GM12878 (cell line): Measurements from ENCODE around the gene F2RL3. TPM values are rescaled to one million over a fixed set of nuclear protein-coding genes. Genes with fewer than 3 reads are reported as not detected.

ENCODE experiments used
- ATAC-seq: fragments of 200-7000 bp; cut with Tn5 transposase; 3 replicates; pipeline ENCODE4 v1.9.1; 2020; ENCODE audit warnings: mild to moderate bottlenecking, moderate library complexity
- BruUV-seq: library from RNA; stranded (reverse); fragments of 400-500 nt; replicated peaks from 2 replicates; lab custom pipeline; 2021; lab: Mats Ljungman, UMichigan
- CTCF ChIA-PET: fragments of 300-600 bp; sonication (Branson Sonifier 250); formaldehyde crosslinking; extraction: SDS; loops from one replicate; lab custom pipeline; 2021; ENCODE audit warnings: inconsistent platforms; lab: Yijun Ruan, JAX
- POLR2A ChIA-PET: fragments of 350-600 bp; formaldehyde crosslinking; extraction: SDS; loops from one replicate; lab custom pipeline; 2021; ENCODE audit warnings: inconsistent platforms; lab: Charles Lee
- RAD21 ChIA-PET: fragments of 300-600 bp; sonication (Branson Sonifier 250); formaldehyde crosslinking; loops from one replicate; lab custom pipeline; 2023; ENCODE audit warnings: antibody characterized with exemption; ENCODE audit not compliant: unreplicated experiment; lab: Charles Lee
- SMC1A ChIA-PET: fragments of 300-600 bp; sonication (Branson Sonifier 250); formaldehyde crosslinking; loops from one replicate; lab custom pipeline; 2023; ENCODE audit not compliant: unreplicated experiment, uncharacterized antibody; lab: Charles Lee
- DNase-seq: peaks from one replicate; pipeline ENCODE4 v3.0.0-alpha.2; 2011; ENCODE audit warnings: low read depth, low spot score
- FAIRE-seq: peaks from 3 replicates; lab custom pipeline; 2011; peaks lifted over from hg19 to GRCh38; lab: Jason Lieb, UNC
- H2AFZ ChIP-seq: 2 replicates; pipeline ENCODE4 v1.6.0; 2011; ENCODE audit warnings: low read depth, low read length, control low read depth; ENCODE audit not compliant: control insufficient read depth
- H3K27ac ChIP-seq: 2 replicates; pipeline ENCODE4 v1.5.1; 2011; ENCODE audit warnings: control low read depth; ENCODE audit not compliant: control insufficient read depth, insufficient read depth
- H3K27me3 ChIP-seq, 2 experiments: replicated peaks in 1 of 2; 2 replicates each; pipeline versions ENCODE4 v1.6.0 to v1.6.1; 2011; ENCODE audit warnings: low read length in 1 of 2; ENCODE audit not compliant: control insufficient read depth in 2 of 2, insufficient read depth in 2 of 2
- H3K36me3 ChIP-seq, 2 experiments: 2 replicates each; pipeline ENCODE4 v1.5.1; 2011; ENCODE audit warnings: low read length in 1 of 2; ENCODE audit not compliant: control insufficient read depth in 2 of 2, insufficient read depth in 2 of 2
- H3K4me1 ChIP-seq: 2 replicates; pipeline ENCODE4 v1.6.1; 2011; ENCODE audit warnings: mild to moderate bottlenecking, low read length, moderate library complexity, mixed read lengths; ENCODE audit not compliant: control insufficient read depth, insufficient read depth
- H3K4me2 ChIP-seq: 2 replicates; pipeline ENCODE4 v1.6.0; 2011; ENCODE audit warnings: control low read depth; ENCODE audit not compliant: control insufficient read depth, insufficient read depth
- H3K4me3 ChIP-seq: fragments of 200-600 bp; sonication (generic); 2 replicates; pipeline ENCODE4 v1.5.1; 2016
- H3K79me2 ChIP-seq: 2 replicates; pipeline ENCODE4 v1.6.0; 2011; ENCODE audit warnings: low read length; ENCODE audit not compliant: control insufficient read depth, insufficient read depth
- H3K9ac ChIP-seq: 2 replicates; pipeline ENCODE4 v1.8.0; 2011; ENCODE audit warnings: low read length, control low read depth, mixed read lengths; ENCODE audit not compliant: control insufficient read depth, insufficient read depth
- H3K9me3 ChIP-seq: replicated peaks from 3 replicates; pipeline ENCODE4 v1.5.1; 2011; ENCODE audit warnings: mild to moderate bottlenecking, low read length; ENCODE audit not compliant: control insufficient read depth, insufficient read depth
- H4K20me1 ChIP-seq: 2 replicates; pipeline ENCODE4 v1.6.0; 2011; ENCODE audit not compliant: control insufficient read depth, insufficient read depth
- ASH2L ChIP-seq: fragments of 300-600, 200-600 bp; sonication (generic); IDR thresholded peaks from 2 replicates; pipeline ENCODE4 v1.6.1; 2017; ENCODE audit warnings: low read depth, mild to moderate bottlenecking, borderline replicate concordance
- CBX3 ChIP-seq: fragments of 200-600 bp; sonication (generic); IDR thresholded peaks from 2 replicates; pipeline ENCODE4 v1.6.1; 2016; ENCODE audit warnings: low read depth, borderline replicate concordance
- CREM ChIP-seq: IDR thresholded peaks from 2 replicates; pipeline ENCODE4 v1.6.1; 2014; ENCODE audit warnings: antibody characterized with exemption, low read depth
- HCFC1 ChIP-seq: fragments of 150-350 bp; IDR thresholded peaks from 2 replicates; pipeline ENCODE4 v1.6.1; 2014; ENCODE audit warnings: low read length
- IKZF2 ChIP-seq, 2 experiments: fragments of 450-650 bp; IDR thresholded peaks; 2 replicates each; pipeline ENCODE4 v1.6.1; 2017; ENCODE audit warnings: mild to moderate bottlenecking in 2 of 2, moderate library complexity in 2 of 2
- KDM1A ChIP-seq: fragments of 200-600 bp; sonication (generic); IDR thresholded peaks from 2 replicates; pipeline ENCODE4 v1.6.1; 2016; ENCODE audit warnings: borderline replicate concordance
- MTA3 ChIP-seq: IDR thresholded peaks from 2 replicates; pipeline ENCODE4 v1.6.1; 2012; ENCODE audit warnings: low read length, inconsistent platforms, borderline replicate concordance
- NRF1 ChIP-seq: conservative IDR thresholded peaks from 2 replicates; pipeline ENCODE4 v1.6.1; 2011; ENCODE audit warnings: mild to moderate bottlenecking, low read depth, low read length, improper control_type of control experiment
- RAD21 ChIP-seq: IDR thresholded peaks from 2 replicates; pipeline ENCODE4 v1.6.1; 2011; ENCODE audit warnings: mild to moderate bottlenecking, low read depth, low read length, moderate library complexity; ENCODE audit not compliant: insufficient read depth
- RELA ChIP-seq: fragments of 450-650 bp; IDR thresholded peaks from 2 replicates; pipeline ENCODE4 v1.8.0; 2014; ENCODE audit warnings: borderline replicate concordance; ENCODE audit not compliant: partially characterized antibody
- SMAD1 ChIP-seq: fragments of 450-650 bp; IDR thresholded peaks from 2 replicates; pipeline ENCODE4 v1.6.1; 2018; ENCODE audit warnings: mild to moderate bottlenecking, low read depth; ENCODE audit not compliant: partially characterized antibody
- TCF7 ChIP-seq: IDR thresholded peaks from 2 replicates; pipeline ENCODE4 v1.6.1; 2014; ENCODE audit warnings: antibody characterized with exemption, borderline replicate concordance
- ZNF207 ChIP-seq: fragments of 450-650 bp; IDR thresholded peaks from 2 replicates; pipeline ENCODE4 v1.6.1; 2014; ENCODE audit warnings: antibody characterized with exemption, mild to moderate bottlenecking, borderline replicate concordance
- ZNF384 ChIP-seq: IDR thresholded peaks from 2 replicates; pipeline ENCODE4 v1.6.1; 2012; ENCODE audit warnings: low read depth, mild to moderate bottlenecking, low read length, improper control_type of control experiment, borderline replicate concordance
- whole genome bisulfite sequencing: methylation state at CpG from one replicate; pipeline ENCODE4 v1.1.6; 2016; ENCODE audit warnings: low lambda C conversion rate; ENCODE audit not compliant: insufficient replicate concordance, insufficient coverage; ENCODE audit errors: missing lambda C conversion rate; 5-methylcytosine and 5-hydroxymethylcytosine counted together
- in situ Hi-C: fragments of 300-500 bp; cut with MboI; formaldehyde crosslinking; loops from 9 replicates; pipeline ENCODE4 v1.14.3; 2018; ENCODE audit warnings: mixed read lengths
- intact Hi-C: fragments of 100-400 bp; cut with micrococcal nuclease; formaldehyde crosslinking; loops from one replicate; pipeline ENCODE4 v1.14.2; 2022; ENCODE audit not compliant: unreplicated experiment
- polyA plus RNA-seq, 11 experiments: library from polyadenylated mRNA; depleted of rRNA in 4 of 11; unstranded in 6 of 11; stranded (reverse) in 5 of 11; fragments of >200 nt; fragmentation: Nextera tagmentation in 4 of 11; fragmentation: Illumina TruSeq in 1 of 11; extraction: Ambion mirVana in 4 of 11; extraction: Trizol in 1 of 11; gene quantifications; 1 replicate in 1 of 11; 2 replicates in 10 of 11; pipeline versions ENCODE4 v1.2.1 to v1.2.3, GENCODE V29; 2011 to 2016; ENCODE audit warnings: inconsistent platforms in 2 of 11, missing spikeins in 2 of 11, low read depth in 1 of 11
- total RNA-seq, 4 experiments: library from RNA; depleted of rRNA in 3 of 4; stranded (reverse); fragments of >200 nt in 3 of 4; fragmentation: Illumina TruSeq in 1 of 4; extraction: Trizol in 1 of 4; gene quantifications; 2 replicates each; pipeline versions ENCODE4 v1.2.1 to v1.2.3, GENCODE V29; 2013 to 2021
- TF ChIP-seq, protein P1 (sequence below): fragments of 450-650 bp; IDR thresholded peaks from 2 replicates; pipeline ENCODE4 v1.6.1; 2017; ENCODE audit warnings: mild to moderate bottlenecking, moderate library complexity
- TF ChIP-seq, protein P2 (sequence below): IDR thresholded peaks from 2 replicates; pipeline ENCODE4 v1.6.1; 2011; ENCODE audit warnings: low read depth, mild to moderate bottlenecking, low read length, moderate library complexity, borderline replicate concordance; ENCODE audit errors: extremely low read depth
- TF ChIP-seq, protein P3 (sequence below): IDR thresholded peaks from 2 replicates; pipeline ENCODE4 v1.6.1; 2012; ENCODE audit warnings: improper control_type of control experiment, low read depth, low read length; ENCODE audit not compliant: insufficient replicate concordance

F2RL3 gene
- total and polyA plus RNA-seq, 10 of the 15 experiments (the other 5 are each of a cell fraction or from before 2014, with no cell fraction given) = 0.01 to 1.2 (median 0.29) TPM

DNA sequence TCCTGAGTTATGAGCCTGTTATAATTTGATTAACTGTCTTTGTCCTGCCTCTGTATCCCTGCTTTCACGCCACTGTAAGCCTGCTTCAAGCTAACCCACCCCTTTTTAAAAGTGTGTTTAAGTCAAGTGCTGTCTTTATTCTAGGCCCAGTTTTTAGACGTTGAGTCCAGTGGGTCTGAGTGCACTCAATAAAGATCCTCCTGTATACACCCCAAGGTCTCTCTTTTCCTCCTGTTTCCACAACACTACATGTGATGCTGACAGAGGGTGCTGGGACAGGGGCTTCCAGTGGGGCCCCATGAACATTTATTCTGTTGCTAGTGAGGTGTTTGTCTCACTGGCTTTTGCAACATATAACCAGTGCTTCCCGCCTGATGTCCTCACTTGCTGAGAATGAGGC is 6.7 kb upstream of the F2RL3 start:
- Histone ChIP-seq H4K20me1 (no peaks in the 10 kb centered on the region), H3K4me2 (no peak overlapping the region), H3K27me3 (no peaks in the 10 kb centered on the region), H3K9me3 (peaks cover 16% of the 10 kb centered on the region; the same call in 2 of the 3 replicates), H3K79me2 (no peaks in the 10 kb centered on the region), H3K27ac (no peak overlapping the region), H3K4me1 (no peaks in the 10 kb centered on the region; the same call in 1 of the 2 replicates), H3K9ac (no peak overlapping the region), H2AFZ (no peak overlapping the region), H3K36me3 (peaks cover 3 to 20% of the 10 kb centered on the region in 2 experiments), H3K4me3 (no peak overlapping the region)
- SMC1A ChIA-PET = no interaction called here
- DNase-seq (no peak), ATAC-seq (no peak), FAIRE-seq (no peak)
- WGBS = 49% methylated on average over 3 of the region's 3 CpGs
- RAD21 ChIA-PET = no interaction called here
- CTCF ChIA-PET = no interaction called here
- TF ChIP-seq RAD21 (no peak), TCF7 (no peak), HCFC1 (no peak), SMAD1 (no peak), IKZF2 (IDR thresholded peaks at IDR 0.05) (no peak), CREM (no peak), MTA3 (no peak), ZNF207 (no peak), KDM1A (no peak), CBX3 (no peak), ASH2L (no peak), NRF1 (no peak), ZNF384 (no peak), RELA (no peak)
- TF ChIP-seq, protein P1, sequence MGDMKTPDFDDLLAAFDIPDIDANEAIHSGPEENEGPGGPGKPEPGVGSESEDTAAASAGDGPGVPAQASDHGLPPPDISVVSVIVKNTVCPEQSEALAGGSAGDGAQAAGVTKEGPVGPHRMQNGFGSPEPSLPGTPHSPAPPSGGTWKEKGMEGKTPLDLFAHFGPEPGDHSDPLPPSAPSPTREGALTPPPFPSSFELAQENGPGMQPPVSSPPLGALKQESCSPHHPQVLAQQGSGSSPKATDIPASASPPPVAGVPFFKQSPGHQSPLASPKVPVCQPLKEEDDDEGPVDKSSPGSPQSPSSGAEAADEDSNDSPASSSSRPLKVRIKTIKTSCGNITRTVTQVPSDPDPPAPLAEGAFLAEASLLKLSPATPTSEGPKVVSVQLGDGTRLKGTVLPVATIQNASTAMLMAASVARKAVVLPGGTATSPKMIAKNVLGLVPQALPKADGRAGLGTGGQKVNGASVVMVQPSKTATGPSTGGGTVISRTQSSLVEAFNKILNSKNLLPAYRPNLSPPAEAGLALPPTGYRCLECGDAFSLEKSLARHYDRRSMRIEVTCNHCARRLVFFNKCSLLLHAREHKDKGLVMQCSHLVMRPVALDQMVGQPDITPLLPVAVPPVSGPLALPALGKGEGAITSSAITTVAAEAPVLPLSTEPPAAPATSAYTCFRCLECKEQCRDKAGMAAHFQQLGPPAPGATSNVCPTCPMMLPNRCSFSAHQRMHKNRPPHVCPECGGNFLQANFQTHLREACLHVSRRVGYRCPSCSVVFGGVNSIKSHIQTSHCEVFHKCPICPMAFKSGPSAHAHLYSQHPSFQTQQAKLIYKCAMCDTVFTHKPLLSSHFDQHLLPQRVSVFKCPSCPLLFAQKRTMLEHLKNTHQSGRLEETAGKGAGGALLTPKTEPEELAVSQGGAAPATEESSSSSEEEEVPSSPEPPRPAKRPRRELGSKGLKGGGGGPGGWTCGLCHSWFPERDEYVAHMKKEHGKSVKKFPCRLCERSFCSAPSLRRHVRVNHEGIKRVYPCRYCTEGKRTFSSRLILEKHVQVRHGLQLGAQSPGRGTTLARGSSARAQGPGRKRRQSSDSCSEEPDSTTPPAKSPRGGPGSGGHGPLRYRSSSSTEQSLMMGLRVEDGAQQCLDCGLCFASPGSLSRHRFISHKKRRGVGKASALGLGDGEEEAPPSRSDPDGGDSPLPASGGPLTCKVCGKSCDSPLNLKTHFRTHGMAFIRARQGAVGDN = no peak
- TF ChIP-seq, protein P2, sequence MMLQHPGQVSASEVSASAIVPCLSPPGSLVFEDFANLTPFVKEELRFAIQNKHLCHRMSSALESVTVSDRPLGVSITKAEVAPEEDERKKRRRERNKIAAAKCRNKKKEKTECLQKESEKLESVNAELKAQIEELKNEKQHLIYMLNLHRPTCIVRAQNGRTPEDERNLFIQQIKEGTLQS = no peak
- TF ChIP-seq, protein P3, sequence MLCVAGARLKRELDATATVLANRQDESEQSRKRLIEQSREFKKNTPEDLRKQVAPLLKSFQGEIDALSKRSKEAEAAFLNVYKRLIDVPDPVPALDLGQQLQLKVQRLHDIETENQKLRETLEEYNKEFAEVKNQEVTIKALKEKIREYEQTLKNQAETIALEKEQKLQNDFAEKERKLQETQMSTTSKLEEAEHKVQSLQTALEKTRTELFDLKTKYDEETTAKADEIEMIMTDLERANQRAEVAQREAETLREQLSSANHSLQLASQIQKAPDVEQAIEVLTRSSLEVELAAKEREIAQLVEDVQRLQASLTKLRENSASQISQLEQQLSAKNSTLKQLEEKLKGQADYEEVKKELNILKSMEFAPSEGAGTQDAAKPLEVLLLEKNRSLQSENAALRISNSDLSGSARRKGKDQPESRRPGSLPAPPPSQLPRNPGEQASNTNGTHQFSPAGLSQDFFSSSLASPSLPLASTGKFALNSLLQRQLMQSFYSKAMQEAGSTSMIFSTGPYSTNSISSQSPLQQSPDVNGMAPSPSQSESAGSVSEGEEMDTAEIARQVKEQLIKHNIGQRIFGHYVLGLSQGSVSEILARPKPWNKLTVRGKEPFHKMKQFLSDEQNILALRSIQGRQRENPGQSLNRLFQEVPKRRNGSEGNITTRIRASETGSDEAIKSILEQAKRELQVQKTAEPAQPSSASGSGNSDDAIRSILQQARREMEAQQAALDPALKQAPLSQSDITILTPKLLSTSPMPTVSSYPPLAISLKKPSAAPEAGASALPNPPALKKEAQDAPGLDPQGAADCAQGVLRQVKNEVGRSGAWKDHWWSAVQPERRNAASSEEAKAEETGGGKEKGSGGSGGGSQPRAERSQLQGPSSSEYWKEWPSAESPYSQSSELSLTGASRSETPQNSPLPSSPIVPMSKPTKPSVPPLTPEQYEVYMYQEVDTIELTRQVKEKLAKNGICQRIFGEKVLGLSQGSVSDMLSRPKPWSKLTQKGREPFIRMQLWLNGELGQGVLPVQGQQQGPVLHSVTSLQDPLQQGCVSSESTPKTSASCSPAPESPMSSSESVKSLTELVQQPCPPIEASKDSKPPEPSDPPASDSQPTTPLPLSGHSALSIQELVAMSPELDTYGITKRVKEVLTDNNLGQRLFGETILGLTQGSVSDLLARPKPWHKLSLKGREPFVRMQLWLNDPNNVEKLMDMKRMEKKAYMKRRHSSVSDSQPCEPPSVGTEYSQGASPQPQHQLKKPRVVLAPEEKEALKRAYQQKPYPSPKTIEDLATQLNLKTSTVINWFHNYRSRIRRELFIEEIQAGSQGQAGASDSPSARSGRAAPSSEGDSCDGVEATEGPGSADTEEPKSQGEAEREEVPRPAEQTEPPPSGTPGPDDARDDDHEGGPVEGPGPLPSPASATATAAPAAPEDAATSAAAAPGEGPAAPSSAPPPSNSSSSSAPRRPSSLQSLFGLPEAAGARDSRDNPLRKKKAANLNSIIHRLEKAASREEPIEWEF = no peak
- intact Hi-C loops = no loop called here
- POLR2A ChIA-PET = no interaction called here
- in situ Hi-C loops = no loop called here
- BruUV-seq = no TSS peak
